ENCODE data around the gene ABCA1. TPM values are rescaled to one million over a fixed set of nuclear protein-coding genes. Genes with fewer than 3 reads are reported as not detected.

Gene ABCA1
- total and polyA plus RNA-seq, 2 of the 13 experiments (the other 11 are each of a cell fraction or from before 2014, with no cell fraction given) = 26.8 to 63.8 TPM

- TF ChIP-seq ZSCAN31 (CRISPR knock-in tag; IDR thresholded peaks at IDR 0.05; ENCODE audit: low read depth) (no peak), ZNF792 (CRISPR knock-in tag; IDR thresholded peaks at IDR 0.05) (no peak), ZFX (CRISPR knock-in tag; IDR thresholded peaks at IDR 0.05; ENCODE audit: low read depth) (no peak), ZNF362 (CRISPR knock-in tag; IDR thresholded peaks at IDR 0.05; ENCODE audit: borderline replicate concordance) (no peak), ZNF207 (IDR thresholded peaks at IDR 0.05; ENCODE audit: borderline replicate concordance) (no peak), ZNF740 (CRISPR knock-in tag; IDR thresholded peaks at IDR 0.05) (no peak), DR1 (CRISPR knock-in tag; IDR thresholded peaks at IDR 0.05) (no peak)
- Histone ChIP-seq H3K4me2 (ENCODE audit: low read depth, low read length) (no peak overlapping the region), H4K20me1 (ENCODE audit: insufficient read depth, low read length) (no peaks in the 10 kb centered on the region), H3K4me3 (replicated peaks in 1 of 3; ENCODE audit: insufficient read depth in 1 of 3, low read depth in 2 of 3, low read length in 3 of 3) (no peak overlapping the region), H3K4me1 (ENCODE audit: insufficient read depth, low read length) (peaks cover 19% of the 10 kb centered on the region), H3K9me3 (ENCODE audit: low read length) (no peaks in the 10 kb centered on the region), H3K9ac (ENCODE audit: insufficient read depth, low read depth, low read length) (no peak overlapping the region), H3K36me3 (replicated peaks in 1 of 2; ENCODE audit: control insufficient read depth in 1 of 2, insufficient read depth in 2 of 2, low read length in 2 of 2) (no peaks in the 10 kb centered on the region), H3K27me3 (ENCODE audit: control insufficient read depth in 1 of 2, insufficient read depth in 2 of 2, low read length in 2 of 2) (peaks cover 0 to 6% of the 10 kb centered on the region in 2 experiments; a peak in 1 of 5 replicates), H3K79me2 (ENCODE audit: insufficient read depth, low read length) (no peaks in the 10 kb centered on the region), H2AFZ (ENCODE audit: low read length) (no peak overlapping the region), H3K27ac (ENCODE audit: extremely low read length, insufficient read depth, low read length) (no peak overlapping the region)
- CTCF ChIA-PET (ENCODE audit: low intra/inter-chr PET ratio, low total read pairs) = no interaction called here
- no peak for DNase-seq (ENCODE audit: low spot score)
- no peak for ATAC-seq
- intact Hi-C loops (cut with micrococcal nuclease; ENCODE audit: unreplicated experiment) = no loop called here
- in situ Hi-C loops (cut with HindIII; ENCODE audit: extremely low pct_ligation_motif_present, low pct_unique_long_range_greater_than_20kb) = no loop called here
- BruUV-seq (replicated peaks) = no TSS peak
- POLR2A ChIA-PET = no interaction called here
- no peak for FAIRE-seq
Observed at GRCh38 chr9:104977580-104977979, 49.6 kb upstream of the ABCA1 start.

- Histone ChIP-seq H3K27me3 (ENCODE audit: control insufficient read depth in 1 of 2, insufficient read depth in 2 of 2, low read length in 2 of 2) (peaks cover 0 to 6% of the 10 kb centered on the region in 2 experiments; a peak in 1 of 5 replicates), H3K9ac (ENCODE audit: insufficient read depth, low read depth, low read length) (no peak overlapping the region), H3K9me3 (ENCODE audit: low read length) (no peaks in the 10 kb centered on the region), H3K79me2 (ENCODE audit: insufficient read depth, low read length) (no peaks in the 10 kb centered on the region), H4K20me1 (ENCODE audit: insufficient read depth, low read length) (no peaks in the 10 kb centered on the region), H3K4me2 (ENCODE audit: low read depth, low read length) (no peak overlapping the region), H3K4me1 (ENCODE audit: insufficient read depth, low read length) (peaks cover 23% of the 10 kb centered on the region), H2AFZ (ENCODE audit: low read length) (no peak overlapping the region), H3K36me3 (replicated peaks in 1 of 2; ENCODE audit: control insufficient read depth in 1 of 2, insufficient read depth in 2 of 2, low read length in 2 of 2) (no peaks in the 10 kb centered on the region), H3K27ac (ENCODE audit: extremely low read length, insufficient read depth, low read length) (no peak overlapping the region), H3K4me3 (replicated peaks in 1 of 3; ENCODE audit: insufficient read depth in 1 of 3, low read depth in 2 of 3, low read length in 3 of 3) (no peak overlapping the region)
- no peak for DNase-seq (ENCODE audit: low spot score)
- WGBS (ENCODE audit: low lambda C conversion rate) = 73% methylated on average over 6 of the region's 6 CpGs
- in situ Hi-C loops (cut with HindIII; ENCODE audit: extremely low pct_ligation_motif_present, low pct_unique_long_range_greater_than_20kb) = no loop called here
- no peak for FAIRE-seq
- intact Hi-C loops (cut with micrococcal nuclease; ENCODE audit: unreplicated experiment) = no loop called here
- ChIA-PET CTCF (ENCODE audit: low intra/inter-chr PET ratio, low total read pairs) (no interaction called here), POLR2A (no interaction called here)
- ATAC-seq = no peak
- no TSS peak for BruUV-seq (replicated peaks)
- TF ChIP-seq TRIM22 (IDR thresholded peaks at IDR 0.05) = no peak
- TF ChIP-seq ZHX1 (CRISPR knock-in tag; IDR thresholded peaks at IDR 0.05; ENCODE audit: low read depth) = no peak
- TF ChIP-seq ZNF256 (CRISPR knock-in tag; conservative IDR thresholded peaks at IDR 0.05) = no peak
- TF ChIP-seq ZNF503 (CRISPR knock-in tag; IDR thresholded peaks at IDR 0.05) = no peak
- TF ChIP-seq RNF2 (conservative IDR thresholded peaks at IDR 0.05; ENCODE audit: low read depth) = no peak
Observed at GRCh38 chr9:104977168-104977567, 49.2 kb upstream of the ABCA1 start.
